MM.1S (cell line): ENCODE data around the gene PUM1.

ENCODE experiments used
- DNase-seq: peaks from one replicate; pipeline ENCODE4 v3.0.0-alpha.2; 2015
- H2AFZ ChIP-seq: fragments of 300-600 bp; sonication (generic); 2 replicates; pipeline ENCODE4 v1.6.0; 2016; ENCODE audit warnings: antibody characterized with exemption, low read length
- H3F3A ChIP-seq: fragments of 300-600 bp; sonication (generic); 2 replicates; pipeline ENCODE4 v1.6.1; 2016; ENCODE audit warnings: mild to moderate bottlenecking, antibody characterized with exemption, low read length, moderate library complexity, mixed read lengths; ENCODE audit not compliant: insufficient read depth
- H3K27ac ChIP-seq: fragments of 300-600 bp; sonication (generic); 2 replicates; pipeline ENCODE4 v1.5.1; 2016; ENCODE audit warnings: mild to moderate bottlenecking, low read length
- H3K27me3 ChIP-seq: fragments of 300-600 bp; sonication (generic); replicated peaks from 2 replicates; pipeline ENCODE4 v1.6.0; 2016; ENCODE audit warnings: low read length; ENCODE audit not compliant: insufficient read depth
- H3K36me3 ChIP-seq: fragments of 300-600 bp; sonication (generic); replicated peaks from 2 replicates; pipeline ENCODE4 v1.6.1; 2016; ENCODE audit warnings: mild to moderate bottlenecking, low read length, mixed read lengths; ENCODE audit not compliant: insufficient read depth
- H3K4me1 ChIP-seq: fragments of 300-600 bp; sonication (generic); 2 replicates; pipeline ENCODE4 v1.6.1; 2016; ENCODE audit warnings: low read length, mixed read lengths
- H3K4me2 ChIP-seq: fragments of 300-600 bp; sonication (generic); 2 replicates; pipeline ENCODE4 v1.6.0; 2016; ENCODE audit warnings: low read depth, low read length
- H3K4me3 ChIP-seq: fragments of 300-600 bp; sonication (generic); 2 replicates; pipeline ENCODE4 v1.5.1; 2016; ENCODE audit warnings: low read length, mixed read lengths
- H3K79me2 ChIP-seq: fragments of 300-600 bp; sonication (generic); 2 replicates; pipeline ENCODE4 v1.6.1; 2016; ENCODE audit warnings: mixed run types, low read length, mixed read lengths
- H3K9ac ChIP-seq: fragments of 300-600 bp; sonication (generic); 2 replicates; pipeline ENCODE4 v1.6.1; 2016; ENCODE audit warnings: low read length, mixed read lengths
- H3K9me2 ChIP-seq: fragments of 300-600 bp; sonication (generic); replicated peaks from 2 replicates; pipeline ENCODE4 v1.6.1; 2016; ENCODE audit warnings: mild to moderate bottlenecking, low read length, mixed read lengths; ENCODE audit not compliant: insufficient read depth
- H3K9me3 ChIP-seq: fragments of 300-600 bp; sonication (generic); replicated peaks from 2 replicates; pipeline ENCODE4 v1.6.1; 2016; ENCODE audit warnings: mild to moderate bottlenecking, low read length, mixed read lengths; ENCODE audit not compliant: insufficient read depth
- H4K20me1 ChIP-seq: fragments of 300-600 bp; sonication (generic); 2 replicates; pipeline ENCODE4 v1.6.1; 2016; ENCODE audit warnings: mild to moderate bottlenecking, low read length, moderate library complexity, mixed read lengths; ENCODE audit not compliant: insufficient read depth
- EZH2 ChIP-seq: fragments of 300-600 bp; sonication (generic); optimal IDR thresholded peaks from 2 replicates; pipeline ENCODE3; 2017; ENCODE audit warnings: low read depth, mild to moderate bottlenecking, antibody characterized with exemption, low read length, mixed read lengths
- EZH2phosphoT487 ChIP-seq: fragments of 300-600 bp; sonication (generic); IDR thresholded peaks from 2 replicates; pipeline ENCODE4 v1.6.1; 2018; ENCODE audit warnings: antibody characterized with exemption, low read length
- TF ChIP-seq, protein P1 (sequence below): fragments of 300-600 bp; sonication (generic); IDR thresholded peaks from 2 replicates; pipeline ENCODE4 v1.5.1; 2016; ENCODE audit warnings: antibody characterized with exemption, low read length, mixed read lengths

PUM1 gene

DNA sequence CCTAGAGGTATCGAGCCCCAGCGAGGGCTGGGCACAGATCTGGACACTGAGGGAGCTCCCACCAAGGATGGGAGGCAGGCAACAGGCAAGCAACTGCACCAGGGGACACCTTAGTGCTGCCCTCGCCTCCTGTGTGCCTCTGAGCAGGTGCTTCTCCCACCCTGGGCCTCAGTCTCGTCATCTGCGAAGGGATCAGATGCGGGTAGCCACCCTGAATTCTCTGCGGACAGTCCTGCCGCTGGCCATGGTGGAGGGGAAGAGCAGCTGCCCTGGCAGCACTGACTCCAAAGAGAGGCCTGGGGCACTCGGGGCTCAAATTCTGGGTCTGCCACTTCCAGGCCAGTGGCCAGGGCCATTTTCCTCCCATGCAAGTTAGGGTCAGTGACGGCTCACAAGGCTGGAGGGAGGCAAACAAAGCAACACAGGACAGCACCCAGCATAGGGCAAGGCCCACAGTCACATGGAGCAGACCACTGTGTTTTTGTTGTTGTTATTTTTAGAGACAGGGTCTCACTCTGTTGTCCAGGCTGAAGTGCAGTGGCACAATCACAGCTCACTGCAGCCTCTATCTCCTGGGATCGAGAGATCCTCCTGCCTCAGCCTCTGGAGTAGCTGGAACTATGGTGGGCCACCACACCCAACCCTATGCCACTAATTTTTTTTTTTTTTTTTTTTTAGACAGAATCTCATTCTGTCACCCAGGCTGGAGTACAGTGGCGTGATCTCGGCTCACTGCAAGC, 149.9 kb downstream of the PUM1 start:
- Histone ChIP-seq H3K4me1 (no peaks in the 10 kb centered on the region; the same call in 1 of the 2 replicates), H3K4me2 (no peak overlapping the region), H3K9me2 (no peaks in the 10 kb centered on the region), H3K9me3 (no peaks in the 10 kb centered on the region), H3K9ac (no peak overlapping the region), H3K79me2 (no peaks in the 10 kb centered on the region), H3K27me3 (peaks cover 4% of the 10 kb centered on the region; the same call in 1 of the 2 replicates), H3K27ac (no peak overlapping the region), H3K4me3 (no peak overlapping the region), H4K20me1 (no peaks in the 10 kb centered on the region), H3K36me3 (no peaks in the 10 kb centered on the region), H2AFZ (no peak overlapping the region), H3F3A (no peaks in the 10 kb centered on the region)
- no peak for DNase-seq
- TF ChIP-seq EZH2phosphoT487, result no peak
- TF ChIP-seq EZH2, result no peak
- TF ChIP-seq, protein P1, sequence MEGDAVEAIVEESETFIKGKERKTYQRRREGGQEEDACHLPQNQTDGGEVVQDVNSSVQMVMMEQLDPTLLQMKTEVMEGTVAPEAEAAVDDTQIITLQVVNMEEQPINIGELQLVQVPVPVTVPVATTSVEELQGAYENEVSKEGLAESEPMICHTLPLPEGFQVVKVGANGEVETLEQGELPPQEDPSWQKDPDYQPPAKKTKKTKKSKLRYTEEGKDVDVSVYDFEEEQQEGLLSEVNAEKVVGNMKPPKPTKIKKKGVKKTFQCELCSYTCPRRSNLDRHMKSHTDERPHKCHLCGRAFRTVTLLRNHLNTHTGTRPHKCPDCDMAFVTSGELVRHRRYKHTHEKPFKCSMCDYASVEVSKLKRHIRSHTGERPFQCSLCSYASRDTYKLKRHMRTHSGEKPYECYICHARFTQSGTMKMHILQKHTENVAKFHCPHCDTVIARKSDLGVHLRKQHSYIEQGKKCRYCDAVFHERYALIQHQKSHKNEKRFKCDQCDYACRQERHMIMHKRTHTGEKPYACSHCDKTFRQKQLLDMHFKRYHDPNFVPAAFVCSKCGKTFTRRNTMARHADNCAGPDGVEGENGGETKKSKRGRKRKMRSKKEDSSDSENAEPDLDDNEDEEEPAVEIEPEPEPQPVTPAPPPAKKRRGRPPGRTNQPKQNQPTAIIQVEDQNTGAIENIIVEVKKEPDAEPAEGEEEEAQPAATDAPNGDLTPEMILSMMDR, result no peak

DNA sequence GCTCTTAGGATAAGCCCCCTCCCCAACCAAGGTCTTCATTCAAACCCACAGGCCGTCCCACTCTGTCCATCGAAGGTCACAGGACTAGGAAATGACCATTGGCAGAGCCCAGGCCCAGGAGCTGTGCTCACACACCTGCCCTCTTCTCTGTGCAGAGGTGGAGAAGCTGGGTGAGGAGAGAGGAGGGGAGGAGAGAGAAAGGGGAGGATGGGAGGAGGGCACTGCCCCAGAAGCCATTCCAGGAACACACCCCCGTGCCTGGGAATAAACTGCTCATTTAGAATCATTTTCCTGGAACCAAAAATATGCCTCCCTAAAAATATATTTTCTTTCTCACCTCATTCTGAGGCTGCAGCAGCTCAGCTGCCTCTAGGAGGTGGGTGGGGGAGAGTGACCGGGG, 150.6 kb downstream of the PUM1 start:
- DNase-seq, result no peak
- Histone ChIP-seq H4K20me1 (no peaks in the 10 kb centered on the region), H3K79me2 (no peaks in the 10 kb centered on the region), H3K27ac (no peak overlapping the region), H3K9ac (no peak overlapping the region), H3K9me3 (no peaks in the 10 kb centered on the region), H3K36me3 (no peaks in the 10 kb centered on the region), H3K27me3 (peaks cover 9% of the 10 kb centered on the region; the same call in 1 of the 2 replicates), H2AFZ (no peak overlapping the region), H3K4me1 (no peaks in the 10 kb centered on the region; the same call in 1 of the 2 replicates), H3K4me2 (no peak overlapping the region), H3K4me3 (no peak overlapping the region), H3K9me2 (no peaks in the 10 kb centered on the region), H3F3A (no peaks in the 10 kb centered on the region)
- TF ChIP-seq EZH2phosphoT487, result no peak
- TF ChIP-seq EZH2, result no peak
- TF ChIP-seq, protein P1, result no peak

DNA sequence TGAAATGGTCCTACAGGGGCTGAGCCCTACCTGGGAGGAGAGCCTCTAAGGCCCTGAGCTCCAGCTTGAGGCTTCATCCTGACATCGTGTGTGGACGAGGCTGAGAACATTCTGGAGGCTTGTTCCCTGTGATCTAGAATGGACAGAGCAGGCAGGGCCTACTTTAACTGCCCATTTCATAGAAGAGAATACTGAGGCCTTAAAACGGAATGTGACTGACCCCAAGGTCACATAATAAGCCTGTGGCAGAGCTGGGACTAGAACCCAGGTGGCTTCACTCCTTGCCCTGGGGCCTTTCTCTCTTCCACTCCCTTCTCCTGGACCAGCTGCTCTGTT, 151.0 kb downstream of the PUM1 start:
- H3K27ac ChIP-seq, result no peak overlapping the region
- H3K9me3 ChIP-seq, result no peaks in the 10 kb centered on the region

More for the DNA sequence above, 151.0 kb downstream of the PUM1 start:
- no peaks in the 10 kb centered on the region for H3K79me2 ChIP-seq
- H3K4me1 ChIP-seq, result no peaks in the 10 kb centered on the region; the same call in 1 of the 2 replicates
- DNase-seq, result no peak
- no peak overlapping the region for H3K9ac ChIP-seq
- no peaks in the 10 kb centered on the region for H3K36me3 ChIP-seq
- H3F3A ChIP-seq, result no peaks in the 10 kb centered on the region
- H3K4me2 ChIP-seq, result no peak overlapping the region
- H3K9me2 ChIP-seq, result no peaks in the 10 kb centered on the region
- peaks cover 13% of the 10 kb centered on the region; the same call in 1 of the 2 replicates for H3K27me3 ChIP-seq
- no peak overlapping the region for H3K4me3 ChIP-seq
- TF ChIP-seq, protein P1, result no peak
- TF ChIP-seq EZH2phosphoT487, result no peak
- TF ChIP-seq EZH2, result no peak
- H2AFZ ChIP-seq, result no peak overlapping the region
- H4K20me1 ChIP-seq, result no peaks in the 10 kb centered on the region
